Measurements from ENCODE around the gene YEATS4.
"Not testable (repeated sequence)": the region's sequence is repeated elsewhere in the genome, so short reads cannot be mapped to it uniquely, and the experiment has no call there.

The YEATS4 gene

DNA sequence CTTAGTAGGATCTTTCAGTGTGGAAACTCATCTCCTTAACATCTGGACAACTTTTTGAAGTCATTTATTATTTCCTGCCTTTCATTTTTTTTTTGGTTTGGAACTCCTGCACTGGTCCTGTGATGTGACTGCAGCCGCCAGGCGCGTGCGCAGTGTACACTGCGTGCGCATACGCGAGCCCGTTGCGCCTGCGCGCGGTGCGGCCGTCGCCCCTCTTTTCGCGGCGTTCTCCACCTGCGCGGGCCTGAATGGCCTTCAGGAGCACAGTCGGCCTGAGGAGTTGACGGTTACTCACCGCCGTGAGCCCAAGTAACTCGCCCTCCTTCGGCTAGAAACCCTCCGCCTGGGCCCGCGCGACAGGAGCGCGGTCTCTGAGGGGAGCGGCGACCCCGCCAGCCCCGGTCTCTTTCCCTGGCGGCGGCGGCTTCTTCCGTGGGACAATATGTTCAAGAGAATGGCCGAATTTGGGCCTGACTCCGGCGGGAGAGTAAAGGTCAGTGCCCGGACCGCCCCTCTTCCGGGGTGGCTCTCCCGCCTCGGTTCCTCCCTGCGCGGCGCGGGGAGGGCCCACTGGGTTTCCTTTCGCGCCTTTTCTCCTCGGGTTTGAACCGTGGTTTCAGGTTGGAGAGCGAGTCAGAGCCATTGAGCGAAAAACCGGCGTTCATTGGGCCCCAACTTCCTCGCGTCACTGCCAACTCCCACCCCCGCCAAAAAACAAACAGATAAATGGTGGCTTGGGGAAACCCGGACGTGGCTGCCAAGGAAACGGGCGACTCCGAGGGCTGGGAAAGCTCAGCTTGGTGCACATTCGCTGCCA, at the start of gene YEATS4:
TSS of gene YEATS4 (plus strand) at position 213 of the 817 bp plus-strand sequence. CDS start at position 443, 230 bp downstream.
- peak; percentile 93 to 94 for DNase-seq

DNA sequence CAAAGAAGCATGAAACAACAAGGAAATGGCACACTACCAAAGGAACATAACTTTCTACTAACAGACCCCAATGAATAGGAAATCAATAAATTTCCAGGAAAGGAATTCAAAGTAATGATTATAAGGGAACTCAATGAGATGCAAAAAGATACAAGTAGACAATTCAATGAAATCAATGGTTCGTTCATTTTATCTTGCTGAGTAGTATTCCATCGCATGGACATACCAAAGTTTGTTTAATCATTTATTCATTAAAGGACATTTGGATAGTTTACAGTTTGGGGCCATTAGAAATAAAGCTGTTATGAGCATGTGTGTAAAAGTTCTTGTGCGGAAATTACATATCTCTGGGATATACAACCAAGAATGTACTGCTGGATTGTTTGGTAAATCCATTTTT, 46.3 kb upstream of the YEATS4 start:
- no peak for DNase-seq

DNA sequence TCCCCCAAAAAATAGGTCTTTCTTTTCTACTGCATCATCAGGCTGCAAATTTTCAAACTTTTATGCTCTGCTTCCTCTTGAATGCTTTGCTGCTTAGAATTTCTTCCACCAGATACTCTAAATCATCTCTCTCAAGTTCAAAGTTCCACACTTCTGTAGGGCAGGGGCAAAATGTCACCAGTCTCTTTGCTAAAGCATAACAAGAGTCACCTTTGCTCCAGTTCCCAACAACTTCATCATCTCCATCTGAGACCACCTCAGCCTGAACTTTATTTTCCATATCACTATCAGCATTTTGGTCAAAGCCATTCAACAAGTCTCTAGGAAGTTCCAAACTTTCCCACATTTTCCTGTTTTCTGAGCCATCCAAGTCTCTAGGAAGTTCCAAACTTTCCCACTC, 42.8 kb upstream of the YEATS4 start:
- not testable (repeated sequence) for DNase-seq

GRCh38 chr12:69317233-69317632, 42.3 kb upstream of the YEATS4 start:
- DNase-seq = not testable (repeated sequence)

- DNase-seq = no peak
Observed at GRCh38 chr12:69318225-69318624, 41.3 kb upstream of the YEATS4 start.

GRCh38 chr12:69321351-69321750, 38.2 kb upstream of the YEATS4 start:
- DNase-seq = peak in 1 of 2 experiments; percentile 43

DNA sequence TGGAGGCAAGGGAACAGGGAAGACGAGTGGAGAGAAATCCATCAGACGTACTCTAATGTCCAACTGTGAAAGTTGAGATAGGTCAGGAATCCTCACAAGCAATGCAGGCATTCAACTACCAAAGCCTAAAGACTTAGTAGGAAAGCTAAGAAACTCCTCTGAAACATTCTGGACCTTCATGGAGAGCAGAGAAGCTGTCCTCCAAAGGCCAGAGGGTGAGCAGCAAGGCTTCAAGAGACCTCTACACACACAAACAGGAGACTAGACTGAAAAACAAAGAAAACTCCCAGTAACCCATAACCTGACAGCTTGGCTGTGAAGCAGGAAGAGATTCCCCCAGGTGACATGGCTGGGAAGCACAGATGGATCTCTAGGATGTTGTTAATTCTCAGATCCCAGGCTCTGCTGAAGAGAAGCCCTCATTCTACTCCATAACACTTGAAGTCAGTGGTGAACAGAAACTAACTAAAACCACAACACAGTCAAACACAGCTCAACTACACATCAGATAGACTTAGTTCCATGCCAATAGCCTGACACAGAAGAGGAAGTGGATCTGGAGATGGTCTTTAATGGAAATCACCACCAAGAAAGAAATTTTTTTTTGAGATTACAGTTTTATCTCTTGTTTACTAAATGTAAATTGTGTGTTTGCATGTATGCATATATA, 34.6 kb upstream of the YEATS4 start:
- DNase-seq = no peak

DNA sequence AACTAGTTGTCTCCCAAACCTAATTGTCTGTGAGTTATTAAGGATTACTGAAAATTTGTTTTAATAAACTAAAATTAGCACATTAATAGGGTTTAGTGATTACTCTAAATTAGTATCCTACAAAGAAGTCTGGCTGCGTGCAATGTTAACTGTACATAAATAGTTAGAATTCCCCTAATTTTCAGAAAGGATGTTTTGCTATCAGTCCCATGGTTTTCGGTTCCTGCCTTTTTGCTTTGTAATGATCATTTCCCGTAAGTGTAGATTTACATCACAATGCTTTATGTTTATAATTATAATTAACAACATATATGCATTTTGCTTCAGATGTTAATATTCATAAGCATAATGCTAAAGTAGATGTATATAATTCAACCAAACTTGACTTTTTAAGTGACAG, 31.1 kb upstream of the YEATS4 start:
- DNase-seq = no peak

DNA sequence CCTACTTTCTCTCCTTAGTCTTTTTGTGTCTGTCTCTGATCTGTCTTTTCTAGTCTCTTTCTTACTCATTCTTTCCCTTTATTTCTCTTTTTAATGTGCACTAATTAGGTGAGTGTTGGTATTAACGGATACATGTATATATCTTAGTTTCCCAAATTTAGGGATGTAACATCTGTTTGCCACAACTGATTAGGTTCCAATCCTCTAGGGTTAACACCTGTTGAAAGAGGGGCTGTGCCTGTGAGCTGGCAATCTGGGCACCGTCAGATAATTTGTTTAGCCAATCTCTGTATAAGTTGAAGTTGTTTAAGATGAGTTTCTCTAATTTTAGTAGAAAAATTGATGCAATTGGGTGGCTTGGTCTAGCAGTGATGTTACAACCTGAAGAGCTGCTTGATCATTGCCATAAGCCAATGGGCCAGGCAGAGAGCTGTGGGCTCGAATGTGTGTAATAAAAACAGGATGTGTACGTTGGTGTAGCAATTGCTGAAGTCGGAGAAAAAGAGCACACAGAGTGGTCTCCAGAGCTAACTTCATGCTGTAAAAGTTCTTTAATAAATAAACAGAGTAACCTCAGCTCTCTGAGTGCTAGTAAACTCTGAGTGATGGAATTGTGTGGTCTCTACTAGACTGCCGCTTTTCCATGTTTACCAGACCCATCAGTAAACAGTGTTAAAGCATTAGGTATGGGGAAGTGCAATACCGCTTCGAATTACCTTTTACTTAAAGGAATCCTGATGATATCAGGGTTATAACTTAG, 29.7 kb upstream of the YEATS4 start:
- peak; percentile 58 to 63 for DNase-seq

GRCh38 chr12:69330475-69331473, 28.8 kb upstream of the YEATS4 start:
- DNase-seq = peak; percentile 20 to 27

GRCh38 chr12:69331519-69331908, 28.0 kb upstream of the YEATS4 start:
- no peak for DNase-seq

- no peak for DNase-seq
Observed at GRCh38 chr12:69331909-69332684, 27.4 kb upstream of the YEATS4 start.

GRCh38 chr12:69332815-69333358, 26.7 kb upstream of the YEATS4 start:
- DNase-seq = no peak

- DNase-seq = no peak
Observed at GRCh38 chr12:69334158-69334557, 25.4 kb upstream of the YEATS4 start.

- DNase-seq = peak in 1 of 2 experiments; percentile 19
Observed at GRCh38 chr12:69337311-69338090, 22.0 kb upstream of the YEATS4 start.

GRCh38 chr12:69338120-69338859, 21.3 kb upstream of the YEATS4 start:
- DNase-seq = peak; percentile 81 to 82

DNA sequence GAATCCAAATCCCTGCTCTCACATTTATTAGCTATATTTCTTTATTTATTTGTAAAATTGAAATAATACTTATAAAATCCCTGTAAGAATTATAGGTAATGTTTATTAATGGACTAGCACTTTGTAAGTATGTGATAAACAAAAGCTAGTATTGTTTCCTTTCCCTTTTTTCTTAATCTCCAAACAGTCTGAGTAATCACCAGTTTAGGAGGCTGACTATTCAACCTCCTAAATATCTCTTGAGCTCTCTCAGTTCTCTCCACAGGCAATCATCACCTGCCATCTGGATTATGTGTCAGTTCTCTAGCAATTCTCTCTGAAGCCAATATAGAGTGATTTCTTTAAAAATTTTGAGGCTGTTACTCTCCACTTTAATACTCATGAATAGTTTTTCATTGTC, 20.6 kb upstream of the YEATS4 start:
- DNase-seq = no peak

DNA sequence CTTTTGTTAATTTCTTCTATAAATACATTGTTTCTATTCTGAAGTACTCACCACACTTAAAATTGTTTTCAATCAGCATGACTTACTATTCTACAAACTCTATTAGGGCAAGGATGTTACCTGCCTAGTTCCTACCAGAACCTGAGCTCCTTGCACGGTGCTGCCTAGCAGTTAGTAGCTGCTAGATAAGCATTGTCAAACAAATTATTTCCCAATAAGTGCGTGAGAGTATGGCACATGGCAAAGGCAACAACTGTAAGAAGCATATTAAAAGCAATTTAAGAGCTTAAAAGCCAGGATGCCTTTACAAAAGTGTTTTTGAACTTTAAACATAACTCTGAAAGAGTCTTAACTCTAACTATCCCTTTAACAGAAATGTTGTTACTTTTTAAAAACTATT, 19.5 kb upstream of the YEATS4 start:
- no peak for DNase-seq

DNA sequence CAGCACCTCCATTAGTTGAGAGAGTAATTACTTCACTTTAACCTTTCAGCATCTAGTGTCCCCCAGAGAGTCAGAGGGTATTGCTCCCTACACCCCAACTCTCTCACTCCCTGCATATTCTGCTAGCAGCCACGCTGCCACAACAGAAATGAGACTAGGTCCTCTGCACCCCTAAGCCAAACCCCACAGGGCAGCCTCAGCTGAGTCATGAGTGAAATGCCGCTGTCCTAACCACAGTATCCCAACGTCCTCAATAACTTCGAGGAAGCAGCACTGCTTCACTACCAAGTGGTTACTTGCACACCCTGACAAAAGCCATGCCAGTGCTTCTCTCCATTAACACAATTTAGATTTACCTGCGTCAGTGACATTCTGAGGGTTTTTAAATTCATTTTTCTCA, 18.2 kb upstream of the YEATS4 start:
- DNase-seq = peak; percentile 79 to 87
